HG03108 (cell line): ENCODE data around the gene CCNA1.

Source experiments
- ATAC-seq: cut with Tn5 transposase; IDR thresholded peaks from one replicate; pipeline ENCODE4 v1.9.1; 2021; ENCODE audit warnings: moderate library complexity; ENCODE audit not compliant: unreplicated experiment

CCNA1 gene

DNA sequence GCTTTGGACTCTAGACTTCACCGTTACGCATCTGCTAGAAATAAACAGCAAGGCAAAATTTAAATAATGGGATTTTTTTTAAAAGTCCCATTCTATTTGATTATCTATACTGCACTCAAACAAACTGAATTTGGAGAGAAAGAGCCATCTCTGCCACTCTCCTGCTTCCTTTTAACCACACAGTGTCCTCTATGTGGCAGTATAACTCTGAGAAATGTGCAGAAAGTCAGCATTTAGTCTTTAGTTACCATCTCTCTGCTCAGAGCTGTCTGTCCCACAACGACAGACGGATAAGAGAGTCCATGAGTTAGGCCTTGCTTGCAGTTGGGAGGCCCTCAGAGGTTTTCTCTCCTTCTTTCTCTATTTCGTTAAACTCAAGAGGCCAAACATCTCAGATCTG is 21.2 kb downstream of the CCNA1 start:
- no peak for ATAC-seq

DNA sequence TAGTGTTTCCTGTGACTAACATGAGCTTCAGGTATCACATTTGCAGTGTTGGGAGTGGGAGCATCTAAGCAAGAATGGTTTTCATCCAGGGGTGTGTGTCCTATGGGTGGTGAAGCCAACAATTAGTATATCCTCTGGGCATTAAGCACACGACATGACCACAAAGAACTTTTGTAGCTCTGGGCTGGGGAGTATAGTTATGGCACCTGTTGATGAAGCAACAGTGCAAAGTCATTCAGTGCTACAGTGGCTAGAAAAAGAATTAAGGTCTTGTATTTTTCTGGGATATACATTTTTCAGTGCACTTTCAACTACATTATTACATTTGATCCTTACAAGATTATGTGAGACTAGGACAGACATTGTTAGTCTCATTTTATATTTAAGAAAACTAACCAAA is 21.8 kb downstream of the CCNA1 start:
- ATAC-seq, result no peak

DNA sequence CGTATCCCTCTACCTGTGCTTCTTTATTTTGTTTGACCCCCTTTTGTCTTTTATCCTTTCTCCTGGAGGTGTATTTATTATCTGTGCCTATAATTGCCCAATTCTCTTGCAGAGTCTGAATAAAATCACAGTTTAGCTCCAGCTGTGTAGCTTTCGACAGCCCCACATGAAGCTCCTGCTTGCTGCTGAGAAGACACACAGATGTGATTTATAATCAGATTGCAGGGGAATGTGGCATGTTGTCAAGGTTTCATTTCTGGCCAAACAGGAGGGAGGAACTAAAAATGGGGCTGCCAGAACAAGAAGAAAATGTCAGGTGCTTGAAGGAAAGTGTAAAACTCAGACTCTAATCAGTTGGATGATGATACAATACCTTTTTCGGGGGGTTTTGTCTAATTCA is 22.7 kb downstream of the CCNA1 start:
- ATAC-seq, result no peak

DNA sequence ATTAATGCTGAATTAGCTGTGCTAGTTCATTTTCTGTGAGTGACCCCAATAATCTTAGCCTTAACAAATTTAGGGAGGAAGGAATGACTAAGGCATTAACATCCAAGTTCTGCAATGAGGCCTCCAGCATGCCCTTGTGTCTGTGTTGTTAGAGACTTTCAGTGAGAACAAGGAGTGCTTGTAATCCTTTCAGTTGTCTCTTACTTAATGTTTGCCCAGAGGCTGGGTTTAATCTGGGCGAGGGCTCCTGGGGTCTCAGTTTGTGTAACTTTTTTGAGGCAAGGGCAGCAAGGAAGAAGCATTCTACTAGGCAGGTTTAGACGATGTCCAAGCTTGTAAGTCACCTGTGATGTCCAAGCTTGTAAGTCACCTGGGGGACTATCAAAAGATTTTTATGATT is 24.3 kb downstream of the CCNA1 start:
- no peak for ATAC-seq

DNA sequence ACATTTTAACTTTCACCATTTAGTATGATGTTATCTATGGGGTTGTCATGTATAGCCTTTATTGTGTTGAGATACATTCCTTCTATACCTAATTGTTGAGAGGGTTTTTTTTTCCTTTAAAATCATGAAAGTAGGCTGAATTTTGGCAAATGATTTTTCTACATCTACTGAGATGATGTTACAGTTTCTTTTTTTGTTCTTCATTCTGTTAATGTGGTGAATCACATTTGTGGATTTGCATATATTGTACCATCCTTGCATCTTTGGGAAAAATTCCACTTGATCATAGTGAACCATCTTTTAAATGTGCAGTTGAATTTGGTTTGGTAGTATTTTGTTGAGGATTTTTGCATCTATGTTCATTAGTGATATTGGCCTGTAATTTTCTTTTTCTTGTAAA is 29.2 kb downstream of the CCNA1 start:
- ATAC-seq, result no peak

GRCh38 chr13:36475468-36475867 is 43.2 kb downstream of the CCNA1 start:
- ATAC-seq, result no peak

- no peak for ATAC-seq
Measured at GRCh38 chr13:36476661-36477060, 44.4 kb downstream of the CCNA1 start.

GRCh38 chr13:36480726-36481427 is 48.6 kb downstream of the CCNA1 start:
- ATAC-seq, result no peak

DNA sequence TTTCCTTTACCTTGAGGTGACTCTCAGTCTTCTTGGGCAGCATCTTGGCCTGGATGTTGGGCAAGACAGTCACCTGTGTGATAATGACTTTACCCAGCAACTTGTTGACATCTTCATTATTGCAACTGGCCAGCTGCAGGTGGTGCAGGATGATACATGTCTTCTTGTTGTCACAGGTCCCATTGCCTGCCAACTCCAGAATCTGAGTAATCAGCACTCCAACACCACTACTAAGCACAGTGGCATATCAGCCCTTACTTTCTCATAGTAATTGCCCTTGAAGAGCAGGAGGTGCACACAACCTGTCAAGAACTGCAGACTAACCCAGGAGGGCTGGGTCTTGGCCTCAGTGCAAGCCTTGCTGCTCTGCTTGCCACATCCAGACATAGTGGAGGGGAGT is 57.8 kb downstream of the CCNA1 start:
- ATAC-seq, result no peak
